Panc1 (cell line): ENCODE measurements around the gene AMPH. TPM values are rescaled to one million over a fixed set of nuclear protein-coding genes. Genes with fewer than 3 reads are reported as not detected.
A peak's percentile ranks its signal among the peaks of the same experiment; 100 is the strongest.

ENCODE experiments used
- ATAC-seq: fragments of 200-7000 bp; cut with Tn5 transposase; 2 replicates; pipeline ENCODE4 v1.9.1; 2020; ENCODE audit warnings: mild to moderate bottlenecking, moderate library complexity
- Bru-seq: library from RNA; stranded (reverse); fragments of 400-500 nt; gene quantifications from one replicate; lab custom pipeline; 2021; lab: Mats Ljungman, UMichigan
- BruChase-seq, 2 experiments: library from RNA; stranded (reverse); fragments of 400-500 nt; gene quantifications; one replicate each; lab custom pipeline; 2021; lab: Mats Ljungman, UMichigan
- BruUV-seq: library from RNA; stranded (reverse); fragments of 400-500 nt; replicated peaks from 2 replicates; lab custom pipeline; 2021; lab: Mats Ljungman, UMichigan
- CTCF ChIA-PET: fragments of 300-600 bp; sonication (Branson Sonifier 250); formaldehyde crosslinking; loops from one replicate; lab custom pipeline; 2022; ENCODE audit warnings: antibody characterized with exemption; lab: Charles Lee
- POLR2A ChIA-PET: fragments of 300-600 bp; sonication (Branson Sonifier 250); formaldehyde crosslinking; loops from one replicate; lab custom pipeline; 2022; ENCODE audit warnings: antibody characterized with exemption; lab: Charles Lee
- DNase-seq: peaks from one replicate; pipeline ENCODE4 v3.0.0-alpha.2; 2010; ENCODE audit warnings: low read depth, low spot score
- H3K27ac ChIP-seq: 2 replicates; pipeline ENCODE4 v1.5.1; 2011; ENCODE audit warnings: mild to moderate bottlenecking, low read length, inconsistent platforms
- H3K27me3 ChIP-seq: fragments of 200-500 bp; sonication (Bioruptor generic); 2 replicates; pipeline ENCODE4 v1.6.0; 2014; ENCODE audit warnings: low read length, inconsistent platforms; ENCODE audit not compliant: control insufficient read depth, insufficient read depth
- H3K36me3 ChIP-seq: fragments of 200-500 bp; sonication (Bioruptor generic); 2 replicates; pipeline ENCODE4 v1.5.1; 2014; ENCODE audit warnings: inconsistent platforms, mild to moderate bottlenecking, low read length, moderate library complexity; ENCODE audit not compliant: control insufficient read depth, insufficient read depth
- H3K4me1 ChIP-seq: 2 replicates; pipeline ENCODE4 v1.5.1; 2011; ENCODE audit warnings: inconsistent platforms, mild to moderate bottlenecking, low read length, moderate library complexity; ENCODE audit not compliant: control insufficient read depth, insufficient read depth
- H3K4me3 ChIP-seq, 2 experiments: 2 replicates each; pipeline ENCODE4 v1.5.1; 2011 to 2012; ENCODE audit warnings: low read depth in 2 of 2, low read length in 2 of 2, mild to moderate bottlenecking in 2 of 2, inconsistent platforms in 1 of 2, moderate library complexity in 1 of 2
- H3K9me3 ChIP-seq: fragments of 200-500 bp; sonication (Bioruptor generic); 2 replicates; pipeline ENCODE4 v1.5.1; 2014; ENCODE audit warnings: low read depth, mild to moderate bottlenecking, inconsistent platforms, low read length, moderate library complexity; ENCODE audit not compliant: control insufficient read depth, insufficient read depth
- CTCF ChIP-seq: fragments of 450-650 bp; IDR thresholded peaks from 2 replicates; pipeline ENCODE4 v1.5.1; 2017; ENCODE audit warnings: mild to moderate bottlenecking
- POLR2AphosphoS5 ChIP-seq: IDR thresholded peaks from 2 replicates; pipeline ENCODE4 v1.6.1; 2012; ENCODE audit warnings: mild to moderate bottlenecking, low read depth, low read length, moderate library complexity
- REST ChIP-seq, 2 experiments: IDR thresholded peaks; 2 replicates each; pipeline ENCODE4 v1.6.1; 2011 to 2012; ENCODE audit warnings: low read depth in 2 of 2, control low read depth in 1 of 2, low read length in 1 of 2, mild to moderate bottlenecking in 1 of 2, moderate library complexity in 1 of 2; ENCODE audit not compliant: insufficient read depth in 1 of 2
- SIN3A ChIP-seq: IDR thresholded peaks from 2 replicates; pipeline ENCODE4 v1.6.1; 2012; ENCODE audit warnings: low read depth, mild to moderate bottlenecking, low read length, moderate library complexity, borderline replicate concordance; ENCODE audit not compliant: insufficient read depth
- TCF7L2 ChIP-seq: IDR thresholded peaks from 2 replicates; pipeline ENCODE4 v1.6.1; 2011; ENCODE audit warnings: mild to moderate bottlenecking, low read depth, low read length, inconsistent platforms
- in situ Hi-C: cut with HindIII; loops from 2 replicates; pipeline ENCODE4 v1.10.0; 2016; ENCODE audit warnings: low sequenced_read_pairs, low pct_unique_long_range_greater_than_20kb
- intact Hi-C: fragments of 100-400 bp; cut with micrococcal nuclease; formaldehyde crosslinking; loops from one replicate; pipeline ENCODE4 v1.10.0; 2022; ENCODE audit not compliant: unreplicated experiment
- long read RNA-seq: library from polyadenylated mRNA; unstranded; transcript quantifications from one replicate; pipeline ENCODE4 v2.0.0, GENCODE V29; 2021; ENCODE audit not compliant: unreplicated experiment
- polyA plus RNA-seq: library from polyadenylated mRNA; unstranded; fragments of >200 nt; gene quantifications from one replicate; pipeline ENCODE4 v1.2.1, GENCODE V29; 2012; ENCODE audit warnings: missing spikeins; ENCODE audit not compliant: insufficient read length
- total RNA-seq: library from RNA; stranded (reverse); gene quantifications from one replicate; pipeline ENCODE4 v1.2.1, GENCODE V29; 2021; ENCODE audit not compliant: unreplicated experiment

The AMPH gene
- not detected for total RNA-seq
- polyA plus RNA-seq, result not detected
- percentile 3 among the genes with signal in this experiment for Bru-seq, nascent RNA
- BruChase-seq, experiment 1, labeled RNA remaining after a 2-hour chase, result percentile 1 among the genes with signal in this experiment
- percentile 2 among the genes with signal in this experiment for BruChase-seq, experiment 2, labeled RNA remaining after a 6-hour chase
- long read RNA-seq, result 0 reads

- ATAC-seq (no peak), DNase-seq (no peak)
- no peaks in the 10 kb centered on the region for H3K36me3 ChIP-seq
- H3K9me3 ChIP-seq, result no peaks in the 10 kb centered on the region
- POLR2A ChIA-PET, result no interaction called here
- TF ChIP-seq CTCF (no peak), POLR2AphosphoS5 (no peak), REST (IDR thresholded peaks at IDR 0.05; ENCODE audit: insufficient read depth in 1 of 2, low read depth in 2 of 2, low read length in 1 of 2) (no peak)
- no TSS peak for BruUV-seq
- peak within 1 kb of the TSS in 1 of 2 experiments; percentile 2; a peak in 1 of 4 replicates for H3K4me3 ChIP-seq
- no peak within 1 kb of the TSS for H3K27ac ChIP-seq
- H3K4me1 ChIP-seq, result no peaks in the 10 kb centered on the region
- H3K27me3 ChIP-seq, result peaks cover 6% of the 10 kb centered on the region
- CTCF ChIA-PET, result no interaction called here
- intact Hi-C loops, result loop anchor here (10.0 kb wide), 1 partner anchor 56 kb away; no protein-coding TSS in a partner anchor
- in situ Hi-C loops, result no loop called here
These were observed at the start of gene AMPH for GRCh38 chr7:38630720-38631673. AMPH (minus strand) TSS chr7:38631373; CDS start chr7:38631351, 22 bp downstream.

GRCh38 chr7:38679419-38679818, 48.2 kb upstream of the AMPH start:
- POLR2A ChIA-PET, result no interaction called here
- no peaks in the 10 kb centered on the region; the same call in 1 of the 2 replicates for H3K27me3 ChIP-seq
- ATAC-seq (no peak), DNase-seq (no peak)
- BruUV-seq, result no TSS peak
- no peak overlapping the region for H3K4me3 ChIP-seq
- intact Hi-C loops, result no loop called here
- in situ Hi-C loops, result no loop called here
- CTCF ChIA-PET, result no interaction called here
- no peaks in the 10 kb centered on the region for H3K4me1 ChIP-seq
- no peak overlapping the region for H3K27ac ChIP-seq
- H3K36me3 ChIP-seq, result no peaks in the 10 kb centered on the region
- TF ChIP-seq SIN3A, result no peak
- no peak for TF ChIP-seq TCF7L2
- TF ChIP-seq POLR2AphosphoS5, result no peak
- TF ChIP-seq CTCF, result no peak
- no peak for TF ChIP-seq REST (IDR thresholded peaks at IDR 0.05; ENCODE audit: insufficient read depth in 1 of 2, low read depth in 2 of 2, low read length in 1 of 2)
- H3K9me3 ChIP-seq, result no peaks in the 10 kb centered on the region
